ENCODE measurements around the gene MYO3B.

DNA sequence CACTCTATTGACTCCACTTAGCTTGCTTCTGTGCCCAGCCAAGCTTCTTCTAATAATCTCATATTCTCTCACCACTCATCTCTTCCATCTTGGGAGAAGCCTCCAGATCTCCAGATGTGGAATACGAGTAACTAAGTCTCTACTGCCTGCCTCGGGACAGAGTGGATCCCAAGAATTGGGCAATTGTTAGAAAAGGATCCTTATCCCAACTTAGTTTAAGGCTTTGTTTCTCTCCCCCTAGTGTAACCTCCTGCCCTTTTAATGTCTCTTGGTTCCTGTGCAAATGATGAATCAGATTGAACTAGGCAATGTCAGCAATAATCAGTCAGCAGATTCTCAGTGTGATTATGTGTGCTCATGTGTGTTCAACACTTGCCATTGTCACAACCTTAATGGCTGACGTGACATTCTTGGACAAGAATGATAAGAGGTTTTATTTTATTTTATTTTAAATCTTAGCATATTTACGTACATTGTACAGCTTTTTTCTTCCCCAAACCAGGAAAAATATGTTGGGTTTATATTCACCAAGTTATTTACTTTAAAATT is 59.7 kb downstream of the MYO3B start:
- TF ChIP-seq, protein P1, sequence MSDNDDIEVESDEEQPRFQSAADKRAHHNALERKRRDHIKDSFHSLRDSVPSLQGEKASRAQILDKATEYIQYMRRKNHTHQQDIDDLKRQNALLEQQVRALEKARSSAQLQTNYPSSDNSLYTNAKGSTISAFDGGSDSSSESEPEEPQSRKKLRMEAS (IDR thresholded peaks at IDR 0.05; ENCODE audit: insufficient read depth, insufficient read length) = no peak
- TF ChIP-seq EZH2 (IDR thresholded peaks at IDR 0.05; ENCODE audit: borderline replicate concordance, low read depth, low read length, severe bottlenecking) (no peak), POLR2A (IDR thresholded peaks at IDR 0.05; ENCODE audit: low read depth, low read length) (no peak)
- TF ChIP-seq, protein P2, sequence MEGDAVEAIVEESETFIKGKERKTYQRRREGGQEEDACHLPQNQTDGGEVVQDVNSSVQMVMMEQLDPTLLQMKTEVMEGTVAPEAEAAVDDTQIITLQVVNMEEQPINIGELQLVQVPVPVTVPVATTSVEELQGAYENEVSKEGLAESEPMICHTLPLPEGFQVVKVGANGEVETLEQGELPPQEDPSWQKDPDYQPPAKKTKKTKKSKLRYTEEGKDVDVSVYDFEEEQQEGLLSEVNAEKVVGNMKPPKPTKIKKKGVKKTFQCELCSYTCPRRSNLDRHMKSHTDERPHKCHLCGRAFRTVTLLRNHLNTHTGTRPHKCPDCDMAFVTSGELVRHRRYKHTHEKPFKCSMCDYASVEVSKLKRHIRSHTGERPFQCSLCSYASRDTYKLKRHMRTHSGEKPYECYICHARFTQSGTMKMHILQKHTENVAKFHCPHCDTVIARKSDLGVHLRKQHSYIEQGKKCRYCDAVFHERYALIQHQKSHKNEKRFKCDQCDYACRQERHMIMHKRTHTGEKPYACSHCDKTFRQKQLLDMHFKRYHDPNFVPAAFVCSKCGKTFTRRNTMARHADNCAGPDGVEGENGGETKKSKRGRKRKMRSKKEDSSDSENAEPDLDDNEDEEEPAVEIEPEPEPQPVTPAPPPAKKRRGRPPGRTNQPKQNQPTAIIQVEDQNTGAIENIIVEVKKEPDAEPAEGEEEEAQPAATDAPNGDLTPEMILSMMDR (IDR thresholded peaks at IDR 0.05; ENCODE audit: extremely low read depth in 1 of 2, insufficient read depth in 1 of 2, low read depth in 1 of 2, low read length in 2 of 2) = no peak
